ENCODE measurements around the gene PLCXD1. TPM values are rescaled to one million over a fixed set of nuclear protein-coding genes. Genes with fewer than 3 reads are reported as not detected.

The PLCXD1 gene
- polyA plus RNA-seq, 1 donor from 2014 or later: 30.1 TPM

DNA sequence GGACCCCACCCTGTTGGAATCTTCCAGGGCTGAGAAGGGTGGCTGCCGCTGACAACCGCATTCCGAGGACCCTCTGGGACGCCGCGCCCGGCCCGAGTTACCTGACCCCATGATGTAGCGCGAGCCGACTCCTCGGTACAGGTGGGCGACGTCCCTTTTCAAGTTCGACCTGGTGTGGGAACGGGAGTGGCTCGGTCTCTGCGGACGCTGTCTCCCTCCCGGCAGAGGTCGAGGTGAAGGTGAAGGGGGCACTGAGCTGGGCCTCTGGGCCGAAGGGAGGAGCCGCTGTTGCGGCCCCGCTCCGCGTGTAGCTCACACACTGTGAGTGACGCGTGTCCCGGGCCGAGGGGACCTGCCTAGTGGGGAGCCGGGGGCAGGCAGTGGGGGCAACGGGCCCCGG, 32.9 kb downstream of the PLCXD1 start:
- H3K36me3 ChIP-seq (ENCODE audit: insufficient read depth, low read length): no peaks in the 10 kb centered on the region
- H3K9ac ChIP-seq (ENCODE audit: low read length): no peak overlapping the region
- no peak overlapping the region for H2AFZ ChIP-seq (ENCODE audit: low read depth, low read length)

DNA sequence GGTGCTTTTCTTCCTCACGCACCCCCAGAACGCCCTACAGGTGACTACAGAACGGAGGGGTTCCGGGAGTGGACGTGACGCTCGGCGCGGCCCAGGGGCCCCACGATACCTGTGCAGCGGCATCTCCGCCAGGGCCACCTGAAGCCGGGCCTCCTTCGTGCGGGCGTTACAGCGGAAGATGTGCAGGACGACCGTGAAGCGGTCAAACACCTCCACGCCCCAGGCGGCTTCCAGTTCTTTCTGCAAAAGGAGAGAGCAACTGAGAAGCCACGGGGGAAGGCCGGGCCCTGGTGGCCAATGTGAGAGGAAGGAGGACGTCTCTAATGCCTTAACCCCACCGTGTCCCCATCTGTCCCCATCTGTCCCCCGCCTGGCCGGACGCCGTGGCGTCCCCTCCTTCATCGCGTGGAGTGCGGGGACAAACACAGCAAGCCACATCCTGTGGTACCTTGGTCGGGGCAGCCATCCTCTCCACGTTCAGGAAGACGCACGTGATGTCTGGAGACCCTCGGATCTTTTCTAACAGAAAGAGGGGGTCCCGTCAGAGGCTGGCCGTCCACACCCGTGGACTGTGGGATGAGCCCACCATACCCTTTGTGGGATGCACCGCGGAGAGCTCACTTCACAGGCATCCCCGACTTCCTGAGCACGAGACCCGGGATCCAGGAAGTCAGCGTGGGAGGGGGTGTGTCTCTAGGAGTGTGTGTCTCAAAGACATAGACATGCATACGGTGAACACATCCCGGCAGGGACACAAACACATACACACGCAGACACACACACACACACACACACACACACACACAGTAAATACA, 33.8 kb downstream of the PLCXD1 start:
- no peak overlapping the region for H2AFZ ChIP-seq (ENCODE audit: low read depth, low read length)

More for the DNA sequence above, 32.9 kb downstream of the PLCXD1 start:
- no peaks in the 10 kb centered on the region for H3K9me2 ChIP-seq (ENCODE audit: insufficient read depth, low read length)
- no peak overlapping the region for H3K4me2 ChIP-seq (ENCODE audit: low read length)
- no peaks in the 10 kb centered on the region for H3F3A ChIP-seq (ENCODE audit: insufficient read depth, low read length, poor library complexity, severe bottlenecking)
- H3K27me3 ChIP-seq (ENCODE audit: insufficient read depth, low read depth, low read length): no peaks in the 10 kb centered on the region
- no peak for TF ChIP-seq EP300 (conservative IDR thresholded peaks at IDR 0.05; ENCODE audit: poor library complexity, severe bottlenecking)
- no peak overlapping the region for H3K4me3 ChIP-seq (ENCODE audit: low read length)
- H4K20me1 ChIP-seq (ENCODE audit: insufficient read depth): no peaks in the 10 kb centered on the region
- no peak overlapping the region for H3K27ac ChIP-seq (ENCODE audit: low read length)
- H3K9me3 ChIP-seq (ENCODE audit: low read length): no peaks in the 10 kb centered on the region
- H3K79me2 ChIP-seq (replicated peaks; ENCODE audit: insufficient read depth, low read length): no peaks in the 10 kb centered on the region

More for the DNA sequence above, 33.8 kb downstream of the PLCXD1 start:
- Histone ChIP-seq H3K9me2 (ENCODE audit: insufficient read depth, low read length) (no peaks in the 10 kb centered on the region), H4K20me1 (ENCODE audit: insufficient read depth) (no peaks in the 10 kb centered on the region), H3K9me3 (ENCODE audit: low read length) (no peaks in the 10 kb centered on the region), H3K27ac (ENCODE audit: low read length) (no peak overlapping the region), H3K9ac (ENCODE audit: low read length) (no peak overlapping the region), H3K4me2 (ENCODE audit: low read length) (no peak overlapping the region), H3F3A (ENCODE audit: insufficient read depth, low read length, poor library complexity, severe bottlenecking) (no peaks in the 10 kb centered on the region), H3K4me3 (ENCODE audit: low read length) (no peak overlapping the region), H3K27me3 (ENCODE audit: insufficient read depth, low read depth, low read length) (no peaks in the 10 kb centered on the region), H3K36me3 (ENCODE audit: insufficient read depth, low read length) (no peaks in the 10 kb centered on the region), H3K79me2 (replicated peaks; ENCODE audit: insufficient read depth, low read length) (peaks cover 1% of the 10 kb centered on the region)
- TF ChIP-seq POLR2AphosphoS5 (IDR thresholded peaks at IDR 0.05) (no peak), SMC3 (conservative IDR thresholded peaks at IDR 0.05; ENCODE audit: poor library complexity) (no peak), MXI1 (conservative IDR thresholded peaks at IDR 0.05; ENCODE audit: poor library complexity, severe bottlenecking) (no peak), RAD21 (conservative IDR thresholded peaks at IDR 0.05) (no peak), EZH2 (IDR thresholded peaks at IDR 0.05; ENCODE audit: borderline replicate concordance, insufficient read depth, low read length, poor library complexity, severe bottlenecking) (no peak), TAF1 (IDR thresholded peaks at IDR 0.05; ENCODE audit: low read depth) (no peak), EP300 (conservative IDR thresholded peaks at IDR 0.05; ENCODE audit: poor library complexity, severe bottlenecking) (no peak)
- TF ChIP-seq, protein P1, sequence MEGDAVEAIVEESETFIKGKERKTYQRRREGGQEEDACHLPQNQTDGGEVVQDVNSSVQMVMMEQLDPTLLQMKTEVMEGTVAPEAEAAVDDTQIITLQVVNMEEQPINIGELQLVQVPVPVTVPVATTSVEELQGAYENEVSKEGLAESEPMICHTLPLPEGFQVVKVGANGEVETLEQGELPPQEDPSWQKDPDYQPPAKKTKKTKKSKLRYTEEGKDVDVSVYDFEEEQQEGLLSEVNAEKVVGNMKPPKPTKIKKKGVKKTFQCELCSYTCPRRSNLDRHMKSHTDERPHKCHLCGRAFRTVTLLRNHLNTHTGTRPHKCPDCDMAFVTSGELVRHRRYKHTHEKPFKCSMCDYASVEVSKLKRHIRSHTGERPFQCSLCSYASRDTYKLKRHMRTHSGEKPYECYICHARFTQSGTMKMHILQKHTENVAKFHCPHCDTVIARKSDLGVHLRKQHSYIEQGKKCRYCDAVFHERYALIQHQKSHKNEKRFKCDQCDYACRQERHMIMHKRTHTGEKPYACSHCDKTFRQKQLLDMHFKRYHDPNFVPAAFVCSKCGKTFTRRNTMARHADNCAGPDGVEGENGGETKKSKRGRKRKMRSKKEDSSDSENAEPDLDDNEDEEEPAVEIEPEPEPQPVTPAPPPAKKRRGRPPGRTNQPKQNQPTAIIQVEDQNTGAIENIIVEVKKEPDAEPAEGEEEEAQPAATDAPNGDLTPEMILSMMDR (IDR thresholded peaks at IDR 0.05; ENCODE audit: poor library complexity, severe bottlenecking): no peak
- TF ChIP-seq, protein P2, sequence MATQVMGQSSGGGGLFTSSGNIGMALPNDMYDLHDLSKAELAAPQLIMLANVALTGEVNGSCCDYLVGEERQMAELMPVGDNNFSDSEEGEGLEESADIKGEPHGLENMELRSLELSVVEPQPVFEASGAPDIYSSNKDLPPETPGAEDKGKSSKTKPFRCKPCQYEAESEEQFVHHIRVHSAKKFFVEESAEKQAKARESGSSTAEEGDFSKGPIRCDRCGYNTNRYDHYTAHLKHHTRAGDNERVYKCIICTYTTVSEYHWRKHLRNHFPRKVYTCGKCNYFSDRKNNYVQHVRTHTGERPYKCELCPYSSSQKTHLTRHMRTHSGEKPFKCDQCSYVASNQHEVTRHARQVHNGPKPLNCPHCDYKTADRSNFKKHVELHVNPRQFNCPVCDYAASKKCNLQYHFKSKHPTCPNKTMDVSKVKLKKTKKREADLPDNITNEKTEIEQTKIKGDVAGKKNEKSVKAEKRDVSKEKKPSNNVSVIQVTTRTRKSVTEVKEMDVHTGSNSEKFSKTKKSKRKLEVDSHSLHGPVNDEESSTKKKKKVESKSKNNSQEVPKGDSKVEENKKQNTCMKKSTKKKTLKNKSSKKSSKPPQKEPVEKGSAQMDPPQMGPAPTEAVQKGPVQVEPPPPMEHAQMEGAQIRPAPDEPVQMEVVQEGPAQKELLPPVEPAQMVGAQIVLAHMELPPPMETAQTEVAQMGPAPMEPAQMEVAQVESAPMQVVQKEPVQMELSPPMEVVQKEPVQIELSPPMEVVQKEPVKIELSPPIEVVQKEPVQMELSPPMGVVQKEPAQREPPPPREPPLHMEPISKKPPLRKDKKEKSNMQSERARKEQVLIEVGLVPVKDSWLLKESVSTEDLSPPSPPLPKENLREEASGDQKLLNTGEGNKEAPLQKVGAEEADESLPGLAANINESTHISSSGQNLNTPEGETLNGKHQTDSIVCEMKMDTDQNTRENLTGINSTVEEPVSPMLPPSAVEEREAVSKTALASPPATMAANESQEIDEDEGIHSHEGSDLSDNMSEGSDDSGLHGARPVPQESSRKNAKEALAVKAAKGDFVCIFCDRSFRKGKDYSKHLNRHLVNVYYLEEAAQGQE (IDR thresholded peaks at IDR 0.05; ENCODE audit: borderline replicate concordance): no peak

All from neural cell (in vitro differentiated cells).